Vagina (tissue), 2 donors: ENCODE results near the gene CDK6. TPM values are rescaled to one million over a fixed set of nuclear protein-coding genes. Genes with fewer than 3 reads are reported as not detected.
A peak's percentile ranks its signal among the peaks of the same experiment; 100 is the strongest.

Source experiments
- DNase-seq, 2 donors: peaks; one replicate each; pipeline ENCODE4 v3.0.0-alpha.2; 2017; ENCODE audit errors: extremely low spot score in 2 of 2
- H3K27ac ChIP-seq: fragments of 200-600 bp; sonication (generic); one replicate; pipeline ENCODE4 v1.5.1; 2019
- H3K27me3 ChIP-seq: fragments of 200-600 bp; sonication (generic); one replicate; pipeline ENCODE4 v1.5.1; 2019
- H3K36me3 ChIP-seq, 2 donors: fragments of 200-600 bp; sonication (generic); one replicate each; pipeline ENCODE4 v1.5.1; 2017 to 2019
- H3K4me1 ChIP-seq: fragments of 200-600 bp; sonication (generic); one replicate; pipeline ENCODE4 v1.5.1; 2019
- H3K4me3 ChIP-seq, 2 donors: fragments of 200-600 bp; sonication (generic); 1 replicate in 1 of 2; 2 replicates in 1 of 2; pipeline ENCODE4 v1.5.1; 2016 to 2019
- H3K9me3 ChIP-seq: fragments of 200-600 bp; sonication (generic); one replicate; pipeline ENCODE4 v1.5.1; 2019
- CTCF ChIP-seq, 3 experiments: fragments of 450-650 bp in 2 of 3; fragments of 200-600 bp in 1 of 3; sonication (generic) in 1 of 3; IDR thresholded peaks; one replicate each; pipeline ENCODE4 v1.5.1; 2017 to 2019; ENCODE audit warnings: antibody characterized with exemption in 3 of 3, mild to moderate bottlenecking in 2 of 3, moderate library complexity in 2 of 3
- POLR2A ChIP-seq, 2 donors: fragments of 450-650 bp; IDR thresholded peaks; one replicate each; pipeline ENCODE4 v1.6.1; 2017; ENCODE audit warnings: antibody characterized with exemption in 2 of 2, mild to moderate bottlenecking in 2 of 2, moderate library complexity in 2 of 2
- POLR2AphosphoS5 ChIP-seq, 2 donors: sonication (generic); formaldehyde crosslinking; IDR thresholded peaks; one replicate each; pipeline ENCODE4 v1.9.0; 2017; ENCODE audit warnings: antibody characterized with exemption in 2 of 2, mild to moderate bottlenecking in 2 of 2, low read depth in 1 of 2; ENCODE audit not compliant: insufficient read depth in 1 of 2
- intact Hi-C: fragments of 100-400 bp; cut with DNase I; formaldehyde crosslinking; loops from one replicate; pipeline ENCODE4 v1.15.1; 2023
- total RNA-seq: library from RNA; depleted of rRNA; stranded (reverse); fragments of >200 nt; gene quantifications from one replicate; pipeline ENCODE4 v1.2.3, GENCODE V29; 2016

CDK6 gene
- total RNA-seq, 1 donor from 2014 or later, result 20.6 TPM

GRCh38 chr7:92813390-92814024 is 22.9 kb downstream of the CDK6 start:
- H3K4me1 ChIP-seq, result peaks cover 29% of the 10 kb centered on the region
- no peak overlapping the region for H3K27ac ChIP-seq
- H3K27me3 ChIP-seq, result no peaks in the 10 kb centered on the region
- no peak overlapping the region for H3K4me3 ChIP-seq
- peaks cover 0 to 4% of the 10 kb centered on the region in 2 donors for H3K36me3 ChIP-seq
- DNase-seq, result no peak
- no peaks in the 10 kb centered on the region for H3K9me3 ChIP-seq
- intact Hi-C loops, result no loop called here
- TF ChIP-seq CTCF (IDR thresholded peaks at IDR 0.05) (no peak), POLR2A (IDR thresholded peaks at IDR 0.05) (no peak), POLR2AphosphoS5 (IDR thresholded peaks at IDR 0.05; ENCODE audit: insufficient read depth in 1 of 2, low read depth in 1 of 2) (no peak)

GRCh38 chr7:92811158-92811557 is 25.2 kb downstream of the CDK6 start:
- intact Hi-C loops, result no loop called here
- peaks cover 39% of the 10 kb centered on the region for H3K4me1 ChIP-seq
- TF ChIP-seq POLR2A (IDR thresholded peaks at IDR 0.05) (no peak), CTCF (IDR thresholded peaks at IDR 0.05) (no peak), POLR2AphosphoS5 (IDR thresholded peaks at IDR 0.05; ENCODE audit: insufficient read depth in 1 of 2, low read depth in 1 of 2) (no peak)

GRCh38 chr7:92809760-92810573 is 26.4 kb downstream of the CDK6 start:
- no peaks in the 10 kb centered on the region for H3K36me3 ChIP-seq
- H3K27ac ChIP-seq, result peak overlapping the region; percentile 34
- no peak overlapping the region for H3K4me3 ChIP-seq
- no peak for DNase-seq
- peaks cover 39% of the 10 kb centered on the region for H3K4me1 ChIP-seq
- intact Hi-C loops, result no loop called here
- no peaks in the 10 kb centered on the region for H3K9me3 ChIP-seq
- TF ChIP-seq CTCF (IDR thresholded peaks at IDR 0.05) (no peak), POLR2AphosphoS5 (IDR thresholded peaks at IDR 0.05; ENCODE audit: insufficient read depth in 1 of 2, low read depth in 1 of 2) (peak in 1 of 2 donors; percentile 94), POLR2A (IDR thresholded peaks at IDR 0.05) (no peak)
- H3K27me3 ChIP-seq, result no peaks in the 10 kb centered on the region

More at GRCh38 chr7:92811158-92811557, 25.2 kb downstream of the CDK6 start:
- no peak overlapping the region for H3K4me3 ChIP-seq
- no peaks in the 10 kb centered on the region for H3K9me3 ChIP-seq
- no peaks in the 10 kb centered on the region for H3K27me3 ChIP-seq
- no peak for DNase-seq
- H3K36me3 ChIP-seq, result peaks cover 0 to 4% of the 10 kb centered on the region in 2 donors
- no peak overlapping the region for H3K27ac ChIP-seq

GRCh38 chr7:92809397-92809759 is 27.0 kb downstream of the CDK6 start:
- Histone ChIP-seq H3K27me3 (no peaks in the 10 kb centered on the region), H3K36me3 (no peaks in the 10 kb centered on the region), H3K27ac (peak overlapping the region; percentile 34), H3K4me3 (no peak overlapping the region), H3K9me3 (no peaks in the 10 kb centered on the region), H3K4me1 (peaks cover 39% of the 10 kb centered on the region)
- intact Hi-C loops, result no loop called here
- TF ChIP-seq CTCF (IDR thresholded peaks at IDR 0.05), result no peak
- TF ChIP-seq POLR2AphosphoS5 (IDR thresholded peaks at IDR 0.05; ENCODE audit: insufficient read depth in 1 of 2, low read depth in 1 of 2), result no peak
- no peak for DNase-seq

- intact Hi-C loops, result no loop called here
- H3K36me3 ChIP-seq, result no peaks in the 10 kb centered on the region
- DNase-seq, result no peak
- no peaks in the 10 kb centered on the region for H3K9me3 ChIP-seq
- no peaks in the 10 kb centered on the region for H3K27me3 ChIP-seq
- no peak overlapping the region for H3K27ac ChIP-seq
- TF ChIP-seq POLR2AphosphoS5 (IDR thresholded peaks at IDR 0.05; ENCODE audit: insufficient read depth in 1 of 2, low read depth in 1 of 2) (no peak), POLR2A (IDR thresholded peaks at IDR 0.05) (no peak), CTCF (IDR thresholded peaks at IDR 0.05) (no peak)
- H3K4me1 ChIP-seq, result peaks cover 38% of the 10 kb centered on the region
- H3K4me3 ChIP-seq, result no peak overlapping the region
Observed at GRCh38 chr7:92808635-92809034, 27.7 kb downstream of the CDK6 start.
